Mucosa of descending colon (tissue), 3 donors: Measurements from ENCODE around the gene ARHGAP6. TPM values are rescaled to one million over a fixed set of nuclear protein-coding genes. Genes with fewer than 3 reads are reported as not detected.
A peak's percentile ranks its signal among the peaks of the same experiment; 100 is the strongest.

Source experiments
- ATAC-seq: fragments of 200-7000 bp; cut with Tn5 transposase; one replicate; pipeline ENCODE4 v1.9.1; 2020; ENCODE audit warnings: mild to moderate bottlenecking, moderate library complexity
- DNase-seq, 3 donors: peaks; one replicate each; pipeline ENCODE4 v3.0.0-alpha.2; 2020
- H3K36me3 ChIP-seq: fragments of 200-600 bp; one replicate; pipeline ENCODE4 v1.8.0; 2021; ENCODE audit warnings: low read depth, mild to moderate bottlenecking
- H3K4me1 ChIP-seq: fragments of 200-600 bp; one replicate; pipeline ENCODE4 v1.8.0; 2021; ENCODE audit warnings: low read depth, mild to moderate bottlenecking
- H3K4me3 ChIP-seq: fragments of 200-600 bp; one replicate; pipeline ENCODE4 v1.8.0; 2021; ENCODE audit warnings: mild to moderate bottlenecking
- H3K9me3 ChIP-seq: fragments of 200-600 bp; one replicate; pipeline ENCODE4 v1.8.0; 2021; ENCODE audit warnings: mild to moderate bottlenecking
- intact Hi-C, 2 donors: fragments of 100-400 bp; cut with DNase I in 1 of 2; cut with micrococcal nuclease in 1 of 2; formaldehyde crosslinking; loops; one replicate each; pipeline versions ENCODE4 v1.11.0 to v1.11.1; 2022; cut with DNase I, micrococcal nuclease
- total RNA-seq, 3 donors: library from RNA; stranded (reverse); fragmentation: NEBNext Ultra II Directional in 2 of 3; extraction: Animal tissue kit (Norgen Biotek cat#: 25700) in 2 of 3; gene quantifications; one replicate each; pipeline versions ENCODE4 v1.2.1 to v1.2.4, GENCODE V29; 2021 to 2023
- TF ChIP-seq, protein P1 (sequence below): fragments of 200-600 bp; IDR thresholded peaks from one replicate; pipeline ENCODE4 v1.8.0; 2022; ENCODE audit warnings: antibody characterized with exemption, mild to moderate bottlenecking
- donor health status: DM: no; HTN: no; CAD: no; lungs with moderate emphysema.
- donor health status: DM: no; HTN: no; CAD: no.
- donor health status: DM: no; HTN: yes; CAD: no.

Gene ARHGAP6
- total RNA-seq, 3 donors from 2014 or later: 2.2 to 41.5 (median 4.4) TPM

DNA sequence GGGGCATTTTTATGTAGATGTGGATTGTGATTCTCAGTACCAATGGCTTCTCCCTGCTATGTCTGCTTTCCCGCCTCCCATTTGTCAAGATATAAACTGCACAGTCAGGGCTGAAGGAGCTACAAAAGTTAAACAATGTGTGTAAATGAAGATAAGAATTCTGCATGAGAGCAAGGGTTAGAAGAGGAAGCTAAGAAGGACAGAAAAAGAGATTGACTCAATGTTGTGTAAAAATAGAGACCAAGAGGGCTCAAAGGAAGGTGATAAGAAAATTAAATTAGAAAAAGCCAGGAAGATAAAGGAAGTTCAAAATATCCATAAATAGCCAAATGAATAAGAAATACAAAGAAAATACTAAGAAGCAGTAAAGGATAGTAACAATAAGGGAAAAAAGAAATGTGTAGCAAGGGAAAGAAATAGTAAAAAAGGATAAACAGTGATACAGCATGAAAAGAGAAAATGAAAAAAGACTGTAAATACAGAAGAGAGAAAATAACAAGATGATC lies 290.1 kb downstream of the ARHGAP6 start:
- DNase-seq: no peak
- Histone ChIP-seq H3K4me3 (no peak overlapping the region), H3K4me1 (no peaks in the 10 kb centered on the region), H3K36me3 (no peaks in the 10 kb centered on the region), H3K9me3 (no peaks in the 10 kb centered on the region)
- intact Hi-C loops: no loop called here
- TF ChIP-seq, protein P1, sequence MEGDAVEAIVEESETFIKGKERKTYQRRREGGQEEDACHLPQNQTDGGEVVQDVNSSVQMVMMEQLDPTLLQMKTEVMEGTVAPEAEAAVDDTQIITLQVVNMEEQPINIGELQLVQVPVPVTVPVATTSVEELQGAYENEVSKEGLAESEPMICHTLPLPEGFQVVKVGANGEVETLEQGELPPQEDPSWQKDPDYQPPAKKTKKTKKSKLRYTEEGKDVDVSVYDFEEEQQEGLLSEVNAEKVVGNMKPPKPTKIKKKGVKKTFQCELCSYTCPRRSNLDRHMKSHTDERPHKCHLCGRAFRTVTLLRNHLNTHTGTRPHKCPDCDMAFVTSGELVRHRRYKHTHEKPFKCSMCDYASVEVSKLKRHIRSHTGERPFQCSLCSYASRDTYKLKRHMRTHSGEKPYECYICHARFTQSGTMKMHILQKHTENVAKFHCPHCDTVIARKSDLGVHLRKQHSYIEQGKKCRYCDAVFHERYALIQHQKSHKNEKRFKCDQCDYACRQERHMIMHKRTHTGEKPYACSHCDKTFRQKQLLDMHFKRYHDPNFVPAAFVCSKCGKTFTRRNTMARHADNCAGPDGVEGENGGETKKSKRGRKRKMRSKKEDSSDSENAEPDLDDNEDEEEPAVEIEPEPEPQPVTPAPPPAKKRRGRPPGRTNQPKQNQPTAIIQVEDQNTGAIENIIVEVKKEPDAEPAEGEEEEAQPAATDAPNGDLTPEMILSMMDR: no peak
- ATAC-seq: peak; percentile 20

DNA sequence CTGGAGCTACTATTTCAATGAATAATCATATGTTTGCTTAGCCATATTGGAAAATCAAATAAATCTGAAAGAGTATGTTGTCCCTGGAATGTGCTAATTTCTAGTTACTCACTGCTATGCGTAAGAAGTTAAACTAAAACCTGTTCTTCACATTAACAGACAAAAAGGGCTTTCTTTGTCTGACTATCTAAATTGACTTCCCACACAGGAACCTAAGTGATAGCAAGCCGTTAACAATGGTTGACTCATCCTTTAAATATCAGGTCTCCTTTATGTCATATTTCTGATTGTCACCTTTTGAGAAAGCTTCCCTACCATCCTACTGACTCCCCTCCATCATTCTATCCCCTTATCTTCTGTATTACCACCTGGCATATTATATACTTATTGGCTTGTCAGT lies 291.1 kb downstream of the ARHGAP6 start:
- no peak for ATAC-seq
- TF ChIP-seq, protein P1: no peak
- no peak for DNase-seq
- intact Hi-C loops: no loop called here
- Histone ChIP-seq H3K36me3 (no peaks in the 10 kb centered on the region), H3K4me1 (no peaks in the 10 kb centered on the region), H3K9me3 (no peaks in the 10 kb centered on the region), H3K4me3 (no peak overlapping the region)

DNA sequence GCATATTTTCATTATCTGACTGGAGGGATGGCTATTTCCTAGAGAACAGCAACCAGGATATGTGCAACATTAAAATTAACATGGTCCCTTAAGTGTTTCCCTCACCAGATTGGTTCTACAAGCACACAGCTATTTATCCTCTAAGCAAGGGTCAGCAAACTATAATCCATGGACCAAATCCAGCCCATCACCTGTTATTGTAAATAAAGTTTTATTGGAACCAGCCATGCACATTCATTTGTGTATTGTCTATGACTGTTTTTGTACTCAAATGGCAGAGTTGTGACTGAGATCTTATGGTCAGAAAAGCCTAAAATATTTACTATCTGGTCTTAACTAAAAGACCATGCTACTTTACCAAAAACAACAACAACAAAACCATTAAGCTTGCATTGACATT lies 294.6 kb downstream of the ARHGAP6 start:
- DNase-seq (no peak), ATAC-seq (no peak)
- no peak overlapping the region for H3K4me3 ChIP-seq
- H3K9me3 ChIP-seq: no peaks in the 10 kb centered on the region
- no peaks in the 10 kb centered on the region for H3K36me3 ChIP-seq
- TF ChIP-seq, protein P1: no peak
- intact Hi-C loops: no loop called here
- H3K4me1 ChIP-seq: no peaks in the 10 kb centered on the region

GRCh38 chrX:11367609-11368430 lies 297.9 kb downstream of the ARHGAP6 start:
- no peak for DNase-seq
- intact Hi-C loops: no loop called here
- peak; percentile 49 for ATAC-seq
- TF ChIP-seq, protein P1: no peak
- Histone ChIP-seq H3K4me1 (no peaks in the 10 kb centered on the region), H3K9me3 (no peaks in the 10 kb centered on the region), H3K4me3 (no peak overlapping the region), H3K36me3 (no peaks in the 10 kb centered on the region)

- DNase-seq (no peak), ATAC-seq (no peak)
- intact Hi-C loops: no loop called here
- Histone ChIP-seq H3K9me3 (no peaks in the 10 kb centered on the region), H3K4me1 (no peaks in the 10 kb centered on the region), H3K36me3 (no peaks in the 10 kb centered on the region), H3K4me3 (no peak overlapping the region)
- TF ChIP-seq, protein P1: no peak
Measured at GRCh38 chrX:11366998-11367595, 298.6 kb downstream of the ARHGAP6 start.
